NCI-H187 (cell line): ENCODE measurements around the gene PPP1R16B.
A peak's percentile ranks its signal among the peaks of the same experiment; 100 is the strongest.

ENCODE experiments used
- DNase-seq, 2 experiments: peaks; one replicate each; lab custom pipeline; 2025; lab: John Stamatoyannopoulos, UW

The PPP1R16B gene

DNA sequence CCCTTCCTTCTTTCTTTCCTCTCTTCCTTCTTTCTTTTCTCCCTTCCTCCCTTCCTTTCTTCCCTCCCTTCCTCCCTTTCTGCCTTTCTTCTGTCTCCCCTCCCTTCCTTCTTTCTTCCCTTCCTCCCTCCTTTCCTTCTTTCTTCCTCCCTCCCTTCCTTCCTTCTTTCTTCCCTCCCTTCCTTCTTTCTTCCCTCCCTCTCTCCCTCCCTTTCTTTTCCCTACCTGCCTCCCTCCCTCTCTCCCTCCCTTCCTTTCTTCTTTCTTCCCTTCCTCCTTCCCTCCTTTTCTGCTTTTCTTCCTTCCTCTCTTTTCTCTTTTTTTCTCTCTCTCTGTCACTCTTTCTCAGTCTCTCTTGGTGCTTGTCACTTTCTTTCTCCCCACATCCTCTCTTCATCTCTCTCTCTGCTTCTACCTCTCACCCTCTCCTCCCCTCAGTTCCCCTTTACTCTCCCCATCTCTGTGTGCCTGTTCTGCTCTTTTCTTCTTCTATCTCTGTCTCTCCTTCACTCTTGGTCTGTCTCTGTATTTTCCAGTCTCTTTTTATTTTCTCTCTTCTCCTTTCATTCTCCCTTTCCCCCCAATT is 90.6 kb downstream of the PPP1R16B start:
- no peak for DNase-seq

DNA sequence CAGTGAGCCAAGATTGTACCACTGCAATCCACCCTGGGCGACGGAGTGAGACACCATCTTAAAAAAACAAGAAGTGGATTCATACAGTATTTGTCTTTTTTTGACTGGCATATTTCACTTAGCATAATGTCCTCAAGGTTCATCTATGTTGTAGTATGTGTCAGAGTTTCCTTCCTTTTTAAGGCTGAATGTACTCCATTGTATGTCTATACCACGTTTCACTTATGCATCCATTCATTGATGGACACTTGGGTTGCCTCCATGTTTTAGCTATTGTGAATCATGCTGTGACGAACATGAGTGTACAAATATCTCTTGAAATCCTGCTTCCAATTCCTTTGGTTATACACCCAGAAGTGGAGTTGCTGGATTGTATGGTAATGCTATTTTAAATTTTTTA is 91.8 kb downstream of the PPP1R16B start:
- DNase-seq = no peak

GRCh38 chr20:38900606-38901005 is 95.1 kb downstream of the PPP1R16B start:
- no peak for DNase-seq

DNA sequence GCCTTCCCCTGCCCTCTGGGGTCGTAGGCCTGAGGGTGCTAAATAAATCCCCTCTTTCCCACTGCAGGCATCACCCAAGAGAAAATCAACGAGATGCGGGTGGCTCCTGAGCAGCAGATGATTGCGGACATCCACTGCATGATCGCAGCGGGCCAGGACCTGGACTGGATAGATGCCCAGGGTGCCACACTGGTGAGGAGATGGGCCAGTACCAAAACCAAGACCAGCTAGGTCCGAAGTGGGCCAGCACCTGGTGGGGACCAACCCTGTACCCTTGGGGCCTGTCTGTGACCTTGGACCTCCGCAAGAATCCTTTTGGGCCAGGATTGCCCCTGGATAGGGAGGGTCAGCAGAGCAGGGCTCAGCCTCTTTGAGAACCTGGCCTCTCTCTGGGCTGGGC is 97.1 kb downstream of the PPP1R16B start:
- no peak for DNase-seq

DNA sequence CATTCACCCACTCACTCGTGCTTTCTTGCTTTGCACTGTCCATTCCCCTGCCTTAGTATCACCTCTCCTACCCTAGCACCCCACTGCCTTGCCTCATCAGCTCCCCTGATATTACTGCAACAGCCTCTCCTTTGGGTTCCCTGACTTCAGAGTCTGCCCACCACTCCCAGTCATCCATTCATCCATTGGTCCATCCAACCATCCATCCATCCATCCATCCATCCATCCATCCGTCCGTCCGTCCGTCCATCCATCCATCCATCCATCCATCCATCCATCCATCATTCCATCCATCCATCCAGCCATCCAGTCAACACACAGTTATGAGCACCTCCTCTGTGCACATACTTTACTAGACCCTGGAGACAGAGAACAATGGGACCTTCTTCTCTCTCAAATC is 97.8 kb downstream of the PPP1R16B start:
- no peak for DNase-seq

DNA sequence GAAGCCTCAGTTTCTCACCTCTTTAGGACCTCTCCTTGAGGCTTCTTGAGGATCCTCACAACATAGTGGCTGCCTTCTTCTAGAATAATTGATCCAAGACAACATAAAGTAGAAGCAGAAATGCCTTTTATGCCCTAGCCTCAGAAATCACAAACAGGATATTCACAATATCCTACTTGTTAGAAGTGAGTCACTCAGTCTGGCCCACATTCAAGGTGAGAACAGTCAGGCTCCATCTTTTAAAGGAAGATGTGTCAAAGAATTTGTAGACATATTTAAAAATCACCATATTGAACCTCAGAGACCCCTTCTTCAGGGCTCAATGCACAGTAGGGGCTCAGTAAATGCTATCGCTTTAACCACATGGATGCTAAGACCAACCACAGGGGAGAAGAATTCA is 99.9 kb downstream of the PPP1R16B start:
- no peak for DNase-seq

- DNase-seq = no peak
Measured at GRCh38 chr20:38907918-38908677, 102.6 kb downstream of the PPP1R16B start.

DNA sequence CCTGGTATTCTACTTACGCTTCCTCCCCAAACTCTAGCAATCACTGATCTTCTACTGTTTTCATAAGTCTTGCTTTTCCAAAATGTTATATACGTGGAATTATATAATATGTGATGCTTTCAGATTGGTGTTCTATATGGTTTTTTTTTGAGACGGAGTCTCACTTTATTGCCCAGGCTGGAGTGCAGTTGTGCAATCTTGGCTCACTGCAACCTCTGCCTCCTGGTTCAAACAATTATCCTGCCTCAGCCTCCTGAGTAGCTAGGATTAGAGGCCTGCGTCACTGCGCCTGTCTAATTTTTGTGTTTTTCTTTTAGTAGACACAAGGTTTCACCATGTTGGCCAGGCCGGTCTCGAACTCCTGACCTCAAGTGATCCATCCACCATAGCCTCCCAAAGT is 109.9 kb downstream of the PPP1R16B start:
- no peak for DNase-seq

GRCh38 chr20:38917657-38918056 is 112.2 kb downstream of the PPP1R16B start:
- DNase-seq = no peak

DNA sequence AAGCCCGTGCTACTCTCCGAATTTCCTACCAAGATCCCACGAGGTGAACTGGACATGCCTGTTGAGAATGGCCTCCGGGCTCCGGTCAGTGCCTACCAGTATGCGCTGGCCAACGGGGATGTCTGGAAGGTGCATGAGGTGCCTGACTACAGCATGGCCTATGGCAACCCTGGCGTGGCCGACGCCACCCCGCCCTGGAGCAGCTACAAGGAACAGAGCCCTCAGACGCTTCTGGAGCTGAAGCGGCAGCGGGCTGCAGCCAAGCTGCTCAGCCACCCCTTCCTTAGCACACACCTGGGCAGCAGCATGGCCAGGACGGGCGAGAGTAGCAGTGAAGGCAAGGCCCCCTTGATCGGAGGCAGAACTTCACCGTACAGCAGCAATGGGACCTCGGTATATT is 112.7 kb downstream of the PPP1R16B start:
- DNase-seq = no peak

- DNase-seq = no peak
Measured at GRCh38 chr20:38919683-38920082, 114.2 kb downstream of the PPP1R16B start.

DNA sequence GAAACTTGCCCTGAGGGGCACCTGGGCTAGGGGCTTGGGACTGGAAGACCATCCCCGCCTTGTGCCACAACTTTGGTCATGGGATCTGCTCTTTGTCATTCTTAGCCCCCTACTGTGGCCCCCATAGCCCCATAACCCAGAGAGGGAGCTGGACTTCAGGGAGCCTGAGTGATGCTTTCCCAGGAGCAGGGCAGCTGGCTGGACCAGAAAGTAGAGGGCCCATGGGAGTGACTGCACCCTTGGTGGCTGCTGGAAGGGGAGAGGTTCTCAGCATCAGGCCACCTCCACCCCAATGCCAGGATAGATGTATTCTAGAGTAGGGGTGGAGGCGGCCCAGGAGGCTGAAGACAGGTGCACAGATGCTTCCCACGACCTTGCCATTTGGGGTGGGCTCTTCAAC is 114.9 kb downstream of the PPP1R16B start:
- no peak for DNase-seq

DNA sequence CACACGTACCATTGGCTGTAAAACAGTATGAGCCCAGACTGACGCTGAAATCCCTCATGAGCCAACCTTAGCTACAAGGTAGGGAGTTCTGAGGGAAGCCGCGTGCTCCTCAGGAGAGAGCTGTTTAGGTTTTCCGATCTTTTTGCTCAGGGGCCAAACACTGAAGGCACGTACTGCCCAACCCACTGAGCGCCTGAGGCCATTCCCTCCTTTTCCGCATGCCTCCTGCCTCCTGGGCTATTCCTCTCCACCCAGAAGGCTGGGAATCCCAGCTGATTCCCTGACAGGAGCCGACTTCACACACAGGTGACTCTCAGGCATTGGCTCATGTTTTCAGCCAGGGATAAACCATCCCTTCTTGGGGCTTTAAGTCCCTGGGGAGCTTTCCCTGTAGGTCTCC is 115.4 kb downstream of the PPP1R16B start:
- DNase-seq = no peak

GRCh38 chr20:38924718-38925117 is 119.2 kb downstream of the PPP1R16B start:
- no peak for DNase-seq

GRCh38 chr20:38926142-38926933 is 120.8 kb downstream of the PPP1R16B start, which contains the start of gene FAM83D:
Gene FAM83D (plus strand): TSS chr20:38926417. CDS start chr20:38926443, 26 bp downstream.
- DNase-seq = peak; percentile 96 to 97

DNA sequence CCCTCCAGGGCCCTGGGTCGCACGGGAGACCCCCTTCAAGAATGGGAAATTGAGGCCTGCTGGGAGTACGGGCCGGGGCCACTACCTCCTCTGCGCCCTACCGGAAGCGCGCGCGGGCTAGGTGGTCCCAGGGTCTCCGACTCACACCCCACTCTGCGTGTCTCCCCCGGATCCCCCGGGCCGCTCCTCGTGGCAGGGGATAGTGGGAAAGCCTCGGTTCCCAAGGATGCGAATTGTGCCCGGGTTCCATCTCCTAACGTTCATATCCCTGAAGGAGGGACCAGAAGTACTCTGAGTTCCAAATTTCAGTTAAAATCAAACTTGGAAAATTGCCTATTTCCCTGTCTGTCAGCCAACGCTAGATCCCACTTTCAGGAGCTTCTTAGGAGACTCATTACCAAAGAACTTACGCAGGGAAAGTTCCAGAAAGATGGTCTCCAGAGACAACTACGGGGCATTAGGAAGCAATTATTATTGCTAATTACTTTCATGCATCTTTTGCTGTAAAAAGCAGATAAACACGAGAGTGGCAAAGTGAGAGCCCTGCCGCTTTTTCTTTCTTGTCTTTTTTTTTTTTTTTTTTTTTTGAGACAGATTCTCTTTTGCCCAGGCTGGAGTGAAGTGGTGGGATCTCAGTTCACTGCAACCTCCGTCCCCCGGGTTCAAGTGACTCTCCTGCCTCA is 121.6 kb downstream of the PPP1R16B start:
- no peak for DNase-seq

DNA sequence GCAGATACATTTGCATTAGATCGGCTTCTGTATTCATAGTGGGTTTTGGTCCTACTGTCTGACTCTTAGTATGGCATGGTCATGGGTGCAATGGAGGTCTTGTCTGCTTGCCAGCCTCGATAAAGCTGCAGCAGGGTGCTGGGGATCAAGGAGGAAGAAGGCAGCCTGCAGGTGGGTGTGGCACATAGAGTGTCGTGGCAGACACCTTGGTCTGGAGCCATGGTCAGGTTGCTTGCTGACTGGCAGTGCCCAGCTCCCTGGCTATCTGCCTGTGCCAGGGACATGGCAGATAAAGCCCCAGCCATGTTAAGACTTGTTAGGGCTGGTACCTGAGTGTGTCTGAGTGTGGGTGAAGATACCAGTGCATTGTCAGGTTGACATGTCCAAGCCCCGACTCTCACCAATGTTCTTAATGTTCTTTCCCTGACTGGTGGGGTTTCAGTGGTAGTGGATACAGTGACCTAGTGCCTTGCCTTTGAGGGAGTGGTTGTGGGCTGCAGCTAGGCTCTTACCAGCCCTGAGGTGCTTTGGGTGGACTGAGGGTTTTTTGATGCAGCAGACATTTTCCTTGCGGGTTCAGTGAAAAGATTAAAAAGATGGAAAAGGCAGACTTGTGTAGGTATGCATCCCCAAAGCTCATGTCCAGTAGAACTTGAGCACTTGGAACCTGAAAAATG is 122.5 kb downstream of the PPP1R16B start:
- DNase-seq = no peak

GRCh38 chr20:38930242-38930569 is 124.7 kb downstream of the PPP1R16B start:
- DNase-seq = no peak

DNA sequence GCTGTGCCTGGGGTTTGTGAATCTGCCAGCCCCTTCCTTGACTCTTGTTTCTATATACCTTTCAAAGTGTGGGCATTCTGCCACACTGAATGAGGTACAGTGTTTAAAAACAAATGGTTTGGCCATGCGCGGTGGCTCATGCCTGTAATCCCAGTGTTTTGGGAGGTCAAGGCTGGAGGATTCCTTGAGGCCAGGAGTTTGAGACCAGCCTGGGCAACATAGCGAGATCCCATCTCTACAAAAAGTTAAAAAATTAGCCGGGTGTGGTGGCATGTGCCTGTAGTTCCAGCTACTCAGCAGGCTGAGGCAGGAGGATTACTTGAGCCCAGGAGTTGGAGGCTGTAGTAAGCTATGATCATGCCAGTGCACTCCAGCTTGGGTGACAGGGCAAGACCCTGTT is 126.5 kb downstream of the PPP1R16B start:
- no peak for DNase-seq

DNA sequence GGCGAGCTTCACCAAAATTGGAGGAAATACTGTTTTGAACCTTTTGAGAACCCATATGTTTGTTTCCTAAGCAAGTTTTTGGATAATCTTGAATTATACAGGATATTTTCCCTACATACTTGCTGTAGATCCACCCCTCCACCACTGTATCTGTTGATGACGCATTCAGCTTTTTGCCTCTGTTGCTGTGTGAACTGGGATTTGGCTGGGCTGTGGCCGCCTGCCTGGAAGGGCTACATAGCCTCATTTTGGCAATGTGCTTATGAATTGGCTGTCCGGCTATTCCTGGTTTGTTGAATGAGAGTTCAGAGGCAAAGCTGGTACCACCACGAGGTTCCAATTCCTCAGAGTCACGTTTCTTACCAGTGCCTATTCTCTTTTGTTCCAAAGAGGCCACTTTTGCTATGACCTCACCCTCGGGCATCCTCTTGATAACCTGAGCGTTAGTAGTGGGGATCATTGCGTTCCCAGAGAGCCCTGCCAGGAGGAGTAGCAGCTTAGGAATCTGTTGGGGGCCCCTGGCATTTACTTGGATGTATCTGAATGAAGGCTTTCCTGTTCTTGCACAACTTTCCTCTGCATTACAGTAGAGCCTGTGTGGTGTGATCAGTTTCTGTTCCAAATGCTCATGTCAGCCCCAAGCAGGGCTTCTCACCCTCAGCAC is 127.1 kb downstream of the PPP1R16B start:
- no peak for DNase-seq

DNA sequence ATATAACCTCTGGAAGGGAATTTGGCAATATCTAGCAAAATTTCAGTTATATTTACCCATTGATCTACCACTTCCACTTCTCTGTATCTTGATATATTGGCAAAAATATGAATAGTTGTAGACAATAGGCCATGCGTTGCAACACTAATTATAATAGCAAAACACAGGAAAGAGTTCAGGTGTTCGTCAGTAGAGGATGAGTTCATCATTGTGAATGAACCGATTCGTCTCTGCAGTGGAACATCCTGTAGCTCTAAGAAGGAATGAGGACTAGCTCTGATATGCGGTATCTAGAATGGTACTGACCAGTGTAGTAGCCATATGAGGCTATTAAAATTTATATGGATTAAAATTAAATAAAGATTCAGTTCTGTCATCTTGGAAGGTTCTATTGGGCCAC is 129.0 kb downstream of the PPP1R16B start:
- DNase-seq = no peak
